IPS-18c (cell line): ENCODE measurements around the gene FZD7.

Experiments
- H3K4me3 ChIP-seq: 2 replicates; pipeline ENCODE4 v1.7.0; 2013; ENCODE audit warnings: low read depth, mild to moderate bottlenecking, low read length, moderate library complexity; ENCODE audit not compliant: insufficient read depth
- H3K9me3 ChIP-seq: one replicate; pipeline ENCODE4 v1.6.1; 2013; ENCODE audit warnings: mild to moderate bottlenecking, low read length, moderate library complexity; ENCODE audit not compliant: control insufficient read depth, insufficient read depth

The FZD7 gene

GRCh38 chr2:202072737-202073401 is 39.2 kb downstream of the FZD7 start, which contains the start of gene KIAA2012:
KIAA2012 (plus strand) TSS chr2:202073255; CDS start chr2:202073628, 373 bp downstream.
- Histone ChIP-seq H3K9me3 (no peaks in the 10 kb centered on the region), H3K4me3 (no peak within 1 kb of the TSS)

GRCh38 chr2:202074324-202074723 is 40.7 kb downstream of the FZD7 start:
- Histone ChIP-seq H3K4me3 (no peak overlapping the region), H3K9me3 (no peaks in the 10 kb centered on the region)

- H3K9me3 ChIP-seq: no peaks in the 10 kb centered on the region
- H3K4me3 ChIP-seq: no peak overlapping the region
Measured at GRCh38 chr2:202079310-202079709, 45.7 kb downstream of the FZD7 start.

- Histone ChIP-seq H3K9me3 (no peaks in the 10 kb centered on the region), H3K4me3 (no peak overlapping the region)
Measured at GRCh38 chr2:202084265-202084664, 50.6 kb downstream of the FZD7 start.
